Stimulated activated CD4-positive, alpha-beta T cell treated with anti-CD3 and anti-CD28 coated beads, Interleukin-1b, Interleukin-23, amount 100 ng/mL, for 24 hours (primary cell): ENCODE data around the gene CDYL2.
"Not testable (repeated sequence)": the region's sequence is repeated elsewhere in the genome, so short reads cannot be mapped to it uniquely, and the experiment has no call there.

ENCODE experiments used
- DNase-seq, 4 experiments: peaks; one replicate each; pipeline ENCODE4 v3.0.0-alpha.2; 2020; ENCODE audit warnings: low read depth in 4 of 4, low spot score in 1 of 4

Gene CDYL2

GRCh38 chr16:80746231-80746630 is 58.2 kb downstream of the CDYL2 start:
- DNase-seq: no peak

GRCh38 chr16:80744856-80745255 is 59.5 kb downstream of the CDYL2 start:
- DNase-seq: no peak

- DNase-seq: no peak
These were observed 60.6 kb downstream of the CDYL2 start for GRCh38 chr16:80743772-80744171.

- DNase-seq: no peak
These were observed 61.1 kb downstream of the CDYL2 start for GRCh38 chr16:80743273-80743672.

- no peak for DNase-seq
These were observed 62.1 kb downstream of the CDYL2 start for GRCh38 chr16:80742331-80742730.

- DNase-seq: no peak
These were observed 62.7 kb downstream of the CDYL2 start for GRCh38 chr16:80741724-80742123.

- peak in 1 of 4 experiments; percentile 28 for DNase-seq
These were observed 64.9 kb downstream of the CDYL2 start for GRCh38 chr16:80739523-80739922.

- no peak for DNase-seq
These were observed 65.9 kb downstream of the CDYL2 start for GRCh38 chr16:80738521-80738920.

- DNase-seq: no peak
These were observed 68.6 kb downstream of the CDYL2 start for GRCh38 chr16:80735846-80736245.

- no peak for DNase-seq
These were observed 71.0 kb downstream of the CDYL2 start for GRCh38 chr16:80733407-80733806.

- DNase-seq: no peak
These were observed 72.5 kb downstream of the CDYL2 start for GRCh38 chr16:80731915-80732314.

- DNase-seq: not testable (repeated sequence)
These were observed 77.2 kb downstream of the CDYL2 start for GRCh38 chr16:80727066-80727763.

- no peak for DNase-seq
These were observed 78.7 kb downstream of the CDYL2 start for GRCh38 chr16:80725566-80726162.

GRCh38 chr16:80723981-80724380 is 80.4 kb downstream of the CDYL2 start:
- DNase-seq: no peak

GRCh38 chr16:80723091-80723490 is 81.3 kb downstream of the CDYL2 start:
- no peak for DNase-seq

- no peak for DNase-seq
These were observed 83.5 kb downstream of the CDYL2 start for GRCh38 chr16:80720804-80721371.

GRCh38 chr16:80719573-80719972 is 84.8 kb downstream of the CDYL2 start:
- DNase-seq: no peak

- no peak for DNase-seq
These were observed 85.7 kb downstream of the CDYL2 start for GRCh38 chr16:80718480-80719220.

- no peak for DNase-seq
These were observed 86.8 kb downstream of the CDYL2 start for GRCh38 chr16:80717611-80718010.

GRCh38 chr16:80716564-80717139 is 87.7 kb downstream of the CDYL2 start:
- no peak for DNase-seq

GRCh38 chr16:80711406-80711805 is 93.0 kb downstream of the CDYL2 start:
- no peak for DNase-seq

GRCh38 chr16:80710918-80711317 is 93.5 kb downstream of the CDYL2 start:
- DNase-seq: no peak
